K562 (cell line): ENCODE data around the gene GHRL. TPM values are rescaled to one million over a fixed set of nuclear protein-coding genes. Genes with fewer than 3 reads are reported as not detected.

Experiments used
- DEAF1 ChIP-seq: fragments of 450-650 bp; formaldehyde crosslinking; IDR thresholded peaks from 2 replicates; pipeline ENCODE4 v1.4.0; 2020; ENCODE audit warnings: mild to moderate bottlenecking, moderate library complexity
- DPF2 ChIP-seq: fragments of 450-650 bp; IDR thresholded peaks from 2 replicates; pipeline ENCODE4 v1.6.1; 2016
- E4F1 ChIP-seq: fragments of 250-450 bp; sonication (Bioruptor Pico); IDR thresholded peaks from 2 replicates; pipeline ENCODE4 v1.5.0; 2021; ENCODE audit warnings: mild to moderate bottlenecking, borderline replicate concordance
- FOXA3 ChIP-seq, 2 experiments: fragments of 450-650 bp in 1 of 2; sonication (generic) in 1 of 2; formaldehyde crosslinking; IDR thresholded peaks in 1 of 2; conservative IDR thresholded peaks in 1 of 2; 2 replicates each; pipeline versions ENCODE4 v1.4.0 to v1.8.0; 2020 to 2022; ENCODE audit warnings: mild to moderate bottlenecking in 2 of 2, missing genetic modification reagents in 1 of 2
- GABPA ChIP-seq: fragments of 200-800 bp; sonication (Bioruptor generic); conservative IDR thresholded peaks from 2 replicates; pipeline ENCODE4 v1.6.1; 2016; ENCODE audit warnings: low read depth, missing genetic modification characterization, missing compliant biosample characterization
- KAT8 ChIP-seq: fragments of 450-650 bp; IDR thresholded peaks from 2 replicates; pipeline ENCODE4 v1.6.1; 2016; ENCODE audit warnings: low read depth, mild to moderate bottlenecking
- NCOR1 ChIP-seq: fragments of 450-650 bp; IDR thresholded peaks from 2 replicates; pipeline ENCODE4 v1.6.1; 2016; ENCODE audit warnings: mild to moderate bottlenecking, moderate library complexity
- PML ChIP-seq: IDR thresholded peaks from 2 replicates; pipeline ENCODE4 v1.6.1; 2012; ENCODE audit warnings: low read length, inconsistent platforms
- SETDB1 ChIP-seq: IDR thresholded peaks from one replicate; pipeline ENCODE4 v1.6.1; 2012; ENCODE audit warnings: low read length, control low read depth, inconsistent platforms
- SIN3B ChIP-seq: fragments of 450-650 bp; IDR thresholded peaks from 2 replicates; pipeline ENCODE4 v1.6.1; 2017; ENCODE audit warnings: low read depth, mild to moderate bottlenecking, moderate library complexity
- SMARCA4 ChIP-seq: fragments of 450-650 bp; IDR thresholded peaks from 2 replicates; pipeline ENCODE4 v1.6.1; 2016
- SMARCE1 ChIP-seq: fragments of 450-650 bp; IDR thresholded peaks from 2 replicates; pipeline ENCODE4 v1.7.1; 2016; ENCODE audit warnings: mild to moderate bottlenecking
- SPI1 ChIP-seq: IDR thresholded peaks from 2 replicates; pipeline ENCODE4 v1.6.1; 2011; ENCODE audit warnings: low read depth, low read length, control low read depth, borderline replicate concordance
- TEAD4 ChIP-seq, 2 experiments: sonication (generic) in 1 of 2; formaldehyde crosslinking in 1 of 2; IDR thresholded peaks; 2 replicates each; pipeline versions ENCODE4 v1.6.1 to v1.8.0; 2012 to 2022; ENCODE audit warnings: borderline replicate concordance in 1 of 2, inconsistent platforms in 1 of 2, low read length in 1 of 2, mild to moderate bottlenecking in 1 of 2, missing genetic modification reagents in 1 of 2
- XRCC4 ChIP-seq: IDR thresholded peaks from one replicate; pipeline ENCODE4 v1.6.1; 2011; ENCODE audit not compliant: insufficient read depth, insufficient read length; ENCODE audit errors: extremely low read depth
- YY1 ChIP-seq, 3 experiments: IDR thresholded peaks; 2 replicates each; pipeline ENCODE4 v1.6.1; 2011; ENCODE audit warnings: low read length in 2 of 3, mild to moderate bottlenecking in 2 of 3, moderate library complexity in 2 of 3, borderline replicate concordance in 1 of 3, control low read depth in 1 of 3, low read depth in 1 of 3; ENCODE audit not compliant: insufficient read depth in 3 of 3, insufficient replicate concordance in 2 of 3, control insufficient read depth in 1 of 3, insufficient read length in 1 of 3; ENCODE audit errors: extremely low read depth in 1 of 3
- ZEB2 ChIP-seq: fragments of 450-650 bp; IDR thresholded peaks from 2 replicates; pipeline ENCODE4 v1.6.1; 2016
- ZNF395 ChIP-seq: fragments of 200-800 bp; sonication (Bioruptor generic); IDR thresholded peaks from 2 replicates; pipeline ENCODE4 v1.6.1; 2017; ENCODE audit warnings: missing genetic modification characterization, missing compliant biosample characterization
- ZNF668 ChIP-seq: fragments of 250-450 bp; sonication (Bioruptor Pico); IDR thresholded peaks from 2 replicates; pipeline ENCODE4 v1.8.0; 2022; ENCODE audit warnings: mild to moderate bottlenecking, inconsistent platforms
- ZNF696 ChIP-seq: fragments of 250-450 bp; sonication (Bioruptor Pico); conservative IDR thresholded peaks from 2 replicates; pipeline ENCODE4 v1.4.0; 2020; ENCODE audit warnings: mild to moderate bottlenecking, moderate library complexity
- polyA plus RNA-seq, 8 experiments: library from polyadenylated mRNA; depleted of rRNA in 4 of 8; stranded (reverse) in 5 of 8; unstranded in 3 of 8; fragments of >200 nt; fragmentation: Nextera tagmentation in 2 of 8; fragmentation: Illumina TruSeq in 1 of 8; extraction: Ambion mirVana in 2 of 8; extraction: Trizol in 1 of 8; gene quantifications; 2 replicates each; pipeline versions ENCODE4 v1.2.1 to v1.2.3, GENCODE V29; 2011 to 2014; ENCODE audit warnings: inconsistent platforms in 1 of 8, missing spikeins in 1 of 8
- total RNA-seq, 7 experiments: library from RNA; depleted of rRNA in 6 of 7; stranded (reverse); fragments of >200 nt in 6 of 7; fragmentation: Illumina TruSeq in 2 of 7; extraction: Trizol in 2 of 7; gene quantifications; 2 replicates each; pipeline versions ENCODE4 v1.2.1 to v1.2.3, GENCODE V29; 2011 to 2021; ENCODE audit warnings: low replicate concordance in 1 of 7

GHRL gene
- total and polyA plus RNA-seq, 9 of the 15 experiments (the other 6 are each of a cell fraction or from before 2014, with no cell fraction given), result 0.08 to 0.29 (median 0.15) TPM; not detected in 5

- TF ChIP-seq FOXA3 (CRISPR knock-in tag; conservative IDR thresholded peaks at IDR 0.05 in 1 of 2, IDR thresholded peaks at IDR 0.05 in 1 of 2) (peak in 1 of 2 experiments; percentile 85; a peak in 2 of 4 replicates), ZEB2 (peak; percentile 85), SETDB1 (no peak), NCOR1 (peak; percentile 31; the same call in 1 of the 2 replicates), E4F1 (CRISPR knock-in tag) (no peak), SPI1 (peak; percentile 73; the same call in 1 of the 2 replicates), ZNF395 (peak; percentile 77), ZNF668 (CRISPR knock-in tag) (no peak), PML (0 out of 2 replicates have a peak, but pooled peaks have one; percentile 40), KAT8 (no peak), XRCC4 (no peak), SIN3B (0 out of 2 replicates have a peak, but pooled peaks have one; percentile 29), SMARCA4 (peak; percentile 71), TEAD4 (IDR thresholded peaks at IDR 0.05; ENCODE audit: low read length) (peak; percentile 69), TEAD4 (CRISPR knock-in tag; IDR thresholded peaks at IDR 0.05; ENCODE audit: borderline replicate concordance) (no peak), SMARCE1 (peak; percentile 85; the same call in 1 of the 2 replicates), GABPA (tag) (peak; percentile 81), YY1 (IDR thresholded peaks at IDR 0.05; ENCODE audit: borderline replicate concordance in 1 of 3, control insufficient read depth in 1 of 3, extremely low read depth in 1 of 3, insufficient read depth in 3 of 3, insufficient read length in 1 of 3, insufficient replicate concordance in 2 of 3, low read depth in 1 of 3, low read length in 2 of 3) (peak in 1 of 3 experiments; percentile 70), ZNF696 (CRISPR knock-in tag) (no peak), DEAF1 (0 out of 2 replicates have a peak, but pooled peaks have one; percentile 5), DPF2 (peak; percentile 79)
Measured at GRCh38 chr3:10292505-10293419, at the start of gene GHRL (continued).
